Measurements from ENCODE around the gene FBXO48.

Gene FBXO48

DNA sequence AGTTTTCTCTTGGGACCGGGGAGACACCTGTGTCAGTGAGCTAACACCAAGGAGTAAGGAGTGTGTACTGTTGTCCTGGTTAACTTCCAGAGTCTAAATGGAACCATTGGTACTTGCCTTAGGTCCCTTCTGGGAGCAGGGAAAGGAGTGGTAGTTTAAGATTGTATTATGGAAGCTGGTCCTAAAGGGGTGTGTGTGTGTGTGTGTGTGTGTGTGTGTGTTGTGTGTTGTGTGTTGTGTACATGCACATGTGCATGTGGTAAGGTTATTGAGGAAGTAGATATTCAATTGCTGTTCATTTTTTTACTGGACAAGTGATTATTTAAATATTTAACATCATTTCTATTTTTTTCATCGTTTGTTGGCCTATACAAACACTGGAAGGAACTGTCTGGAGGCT is 1.7 kb upstream of the FBXO48 start:
- no peak overlapping the region for H2AFZ ChIP-seq (ENCODE audit: low read length)

DNA sequence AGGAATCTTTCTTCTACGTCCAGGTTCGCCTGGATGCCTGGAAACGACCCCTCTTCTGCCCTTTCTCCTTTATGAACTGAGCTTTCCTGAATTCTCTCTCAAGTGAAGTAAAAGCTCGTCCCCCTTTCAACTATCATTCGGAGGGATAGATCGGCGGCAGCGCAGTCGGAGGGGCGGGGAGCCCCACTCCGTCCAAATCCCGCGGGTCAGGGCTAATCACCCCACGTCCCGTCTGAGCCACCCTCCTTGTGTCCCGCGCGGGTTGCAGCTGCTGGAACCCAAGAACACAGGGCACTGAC is 367 bp downstream of the FBXO48 start:
- no peaks in the 10 kb centered on the region for H3K27me3 ChIP-seq (ENCODE audit: insufficient read depth, low read length, poor library complexity, severe bottlenecking)

More for the DNA sequence above, 1.7 kb upstream of the FBXO48 start:
- TF ChIP-seq, protein P1, sequence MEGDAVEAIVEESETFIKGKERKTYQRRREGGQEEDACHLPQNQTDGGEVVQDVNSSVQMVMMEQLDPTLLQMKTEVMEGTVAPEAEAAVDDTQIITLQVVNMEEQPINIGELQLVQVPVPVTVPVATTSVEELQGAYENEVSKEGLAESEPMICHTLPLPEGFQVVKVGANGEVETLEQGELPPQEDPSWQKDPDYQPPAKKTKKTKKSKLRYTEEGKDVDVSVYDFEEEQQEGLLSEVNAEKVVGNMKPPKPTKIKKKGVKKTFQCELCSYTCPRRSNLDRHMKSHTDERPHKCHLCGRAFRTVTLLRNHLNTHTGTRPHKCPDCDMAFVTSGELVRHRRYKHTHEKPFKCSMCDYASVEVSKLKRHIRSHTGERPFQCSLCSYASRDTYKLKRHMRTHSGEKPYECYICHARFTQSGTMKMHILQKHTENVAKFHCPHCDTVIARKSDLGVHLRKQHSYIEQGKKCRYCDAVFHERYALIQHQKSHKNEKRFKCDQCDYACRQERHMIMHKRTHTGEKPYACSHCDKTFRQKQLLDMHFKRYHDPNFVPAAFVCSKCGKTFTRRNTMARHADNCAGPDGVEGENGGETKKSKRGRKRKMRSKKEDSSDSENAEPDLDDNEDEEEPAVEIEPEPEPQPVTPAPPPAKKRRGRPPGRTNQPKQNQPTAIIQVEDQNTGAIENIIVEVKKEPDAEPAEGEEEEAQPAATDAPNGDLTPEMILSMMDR (conservative IDR thresholded peaks at IDR 0.05; ENCODE audit: low read length): no peak
- TF ChIP-seq EZH2phosphoT487 (IDR thresholded peaks at IDR 0.05; ENCODE audit: borderline replicate concordance): no peak
- H3K79me2 ChIP-seq (ENCODE audit: insufficient read depth, low read length): peaks cover 24% of the 10 kb centered on the region
- H3K9me3 ChIP-seq (ENCODE audit: insufficient read depth, low read depth, low read length): no peaks in the 10 kb centered on the region
- H3K27me3 ChIP-seq (ENCODE audit: insufficient read depth, low read length, poor library complexity, severe bottlenecking): no peaks in the 10 kb centered on the region
- peak overlapping the region; percentile 90 for H3K4me3 ChIP-seq (ENCODE audit: low read length, poor library complexity, severe bottlenecking)
- H3F3A ChIP-seq (ENCODE audit: low read depth): no peaks in the 10 kb centered on the region
- peak overlapping the region; percentile 82 for H3K9ac ChIP-seq (ENCODE audit: low read depth, low read length, poor library complexity, severe bottlenecking)
- H4K20me1 ChIP-seq (ENCODE audit: insufficient read depth, low read length, poor library complexity, severe bottlenecking): no peaks in the 10 kb centered on the region
- H3K9me2 ChIP-seq (replicated peaks; ENCODE audit: low read depth, low read length): no peaks in the 10 kb centered on the region
- H3K36me3 ChIP-seq (ENCODE audit: insufficient read depth, low read length): no peaks in the 10 kb centered on the region
- H3K4me2 ChIP-seq (ENCODE audit: low read depth, low read length, poor library complexity, severe bottlenecking): peak overlapping the region; percentile 79
- H3K4me1 ChIP-seq (ENCODE audit: insufficient read depth, low read length, poor library complexity, severe bottlenecking): peaks cover 28% of the 10 kb centered on the region

DNA sequence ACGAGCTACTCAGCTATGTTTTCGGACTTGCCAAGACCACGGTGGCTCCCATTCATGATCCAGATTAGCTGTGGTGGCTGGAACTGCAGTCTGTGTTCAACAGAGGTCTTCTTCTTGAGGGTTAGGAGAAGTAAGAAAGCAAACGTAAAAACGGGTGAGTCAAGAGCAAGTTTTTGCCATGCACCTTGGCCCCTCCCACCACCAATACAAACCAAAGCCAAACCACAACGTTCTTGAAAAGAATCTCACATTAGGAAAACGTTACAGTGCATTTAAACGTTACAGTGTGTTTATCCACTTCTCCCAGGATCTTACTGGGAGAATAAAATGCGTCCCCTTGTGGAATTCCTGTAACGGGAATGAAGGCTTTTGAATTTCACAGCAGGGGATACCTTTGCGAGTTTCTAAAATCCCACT is 725 bp downstream of the FBXO48 start:
- Histone ChIP-seq H3K4me3 (ENCODE audit: low read length, poor library complexity, severe bottlenecking) (peak overlapping the region; percentile 90), H3K9ac (ENCODE audit: low read depth, low read length, poor library complexity, severe bottlenecking) (peak overlapping the region; percentile 82), H3K79me2 (ENCODE audit: insufficient read depth, low read length) (peaks cover 24% of the 10 kb centered on the region), H3K36me3 (ENCODE audit: insufficient read depth, low read length) (no peaks in the 10 kb centered on the region), H3K4me2 (ENCODE audit: low read depth, low read length, poor library complexity, severe bottlenecking) (peak overlapping the region; percentile 95), H3K4me1 (ENCODE audit: insufficient read depth, low read length, poor library complexity, severe bottlenecking) (peaks cover 32% of the 10 kb centered on the region), H3K27me3 (ENCODE audit: insufficient read depth, low read length, poor library complexity, severe bottlenecking) (no peaks in the 10 kb centered on the region), H4K20me1 (ENCODE audit: insufficient read depth, low read length, poor library complexity, severe bottlenecking) (no peaks in the 10 kb centered on the region), H3K9me2 (replicated peaks; ENCODE audit: low read depth, low read length) (no peaks in the 10 kb centered on the region), H3K9me3 (ENCODE audit: insufficient read depth, low read depth, low read length) (no peaks in the 10 kb centered on the region), H2AFZ (ENCODE audit: low read length) (peak overlapping the region; percentile 85; the same call in 1 of the 2 replicates), H3F3A (ENCODE audit: low read depth) (no peaks in the 10 kb centered on the region)
- TF ChIP-seq, protein P1 (conservative IDR thresholded peaks at IDR 0.05; ENCODE audit: low read length): no peak
- TF ChIP-seq EZH2phosphoT487 (IDR thresholded peaks at IDR 0.05; ENCODE audit: borderline replicate concordance): no peak

More for the DNA sequence above, 367 bp downstream of the FBXO48 start:
- peak overlapping the region; percentile 82 for H3K9ac ChIP-seq (ENCODE audit: low read depth, low read length, poor library complexity, severe bottlenecking)
- H3K4me2 ChIP-seq (ENCODE audit: low read depth, low read length, poor library complexity, severe bottlenecking): peak overlapping the region; percentile 95
- H3K4me1 ChIP-seq (ENCODE audit: insufficient read depth, low read length, poor library complexity, severe bottlenecking): peaks cover 32% of the 10 kb centered on the region
- no peaks in the 10 kb centered on the region for H3K9me3 ChIP-seq (ENCODE audit: insufficient read depth, low read depth, low read length)
- peak overlapping the region; percentile 85 for H2AFZ ChIP-seq (ENCODE audit: low read length)
- H3K9me2 ChIP-seq (replicated peaks; ENCODE audit: low read depth, low read length): no peaks in the 10 kb centered on the region
- H3F3A ChIP-seq (ENCODE audit: low read depth): no peaks in the 10 kb centered on the region
- TF ChIP-seq, protein P1 (conservative IDR thresholded peaks at IDR 0.05; ENCODE audit: low read length): no peak
- peaks cover 24% of the 10 kb centered on the region for H3K79me2 ChIP-seq (ENCODE audit: insufficient read depth, low read length)
- peak overlapping the region; percentile 90 for H3K4me3 ChIP-seq (ENCODE audit: low read length, poor library complexity, severe bottlenecking)
- no peaks in the 10 kb centered on the region for H3K36me3 ChIP-seq (ENCODE audit: insufficient read depth, low read length)
- no peaks in the 10 kb centered on the region for H4K20me1 ChIP-seq (ENCODE audit: insufficient read depth, low read length, poor library complexity, severe bottlenecking)
